Endometrial microvascular endothelial cells (primary cell): Measurements from ENCODE around the gene NRM. TPM values are rescaled to one million over a fixed set of nuclear protein-coding genes. Genes with fewer than 3 reads are reported as not detected.
"Not testable (repeated sequence)": the region's sequence is repeated elsewhere in the genome, so short reads cannot be mapped to it uniquely, and the experiment has no call there.

Source experiments
- in situ Hi-C: cut with HindIII; loops from 2 replicates; pipeline ENCODE4 v1.10.0; 2017; ENCODE audit warnings: low sequenced_read_pairs, low pct_unique_long_range_greater_than_20kb; ENCODE audit errors: inconsistent ontology term
- total RNA-seq: library from RNA; depleted of rRNA; stranded (reverse); fragments of >200 nt; gene quantifications from one replicate; pipeline ENCODE4 v1.2.3, GENCODE V29; 2015; ENCODE audit errors: inconsistent ontology term

The NRM gene
- total RNA-seq, 1 donor from 2014 or later = 30.8 TPM

DNA sequence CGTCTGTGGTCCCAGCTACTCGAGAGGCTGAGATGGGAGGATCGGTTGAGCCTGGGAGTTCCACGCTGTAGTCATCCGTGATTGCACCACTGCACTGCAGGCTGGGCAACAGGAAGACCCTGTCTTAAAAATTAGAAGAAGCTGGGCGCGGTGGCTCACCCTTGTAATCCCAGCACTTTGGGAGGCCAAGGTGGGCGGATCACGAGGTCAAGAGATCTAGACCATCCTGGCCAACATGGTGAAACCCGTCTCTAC is 31.2 kb upstream of the NRM start:
- in situ Hi-C loops = not testable (repeated sequence)

DNA sequence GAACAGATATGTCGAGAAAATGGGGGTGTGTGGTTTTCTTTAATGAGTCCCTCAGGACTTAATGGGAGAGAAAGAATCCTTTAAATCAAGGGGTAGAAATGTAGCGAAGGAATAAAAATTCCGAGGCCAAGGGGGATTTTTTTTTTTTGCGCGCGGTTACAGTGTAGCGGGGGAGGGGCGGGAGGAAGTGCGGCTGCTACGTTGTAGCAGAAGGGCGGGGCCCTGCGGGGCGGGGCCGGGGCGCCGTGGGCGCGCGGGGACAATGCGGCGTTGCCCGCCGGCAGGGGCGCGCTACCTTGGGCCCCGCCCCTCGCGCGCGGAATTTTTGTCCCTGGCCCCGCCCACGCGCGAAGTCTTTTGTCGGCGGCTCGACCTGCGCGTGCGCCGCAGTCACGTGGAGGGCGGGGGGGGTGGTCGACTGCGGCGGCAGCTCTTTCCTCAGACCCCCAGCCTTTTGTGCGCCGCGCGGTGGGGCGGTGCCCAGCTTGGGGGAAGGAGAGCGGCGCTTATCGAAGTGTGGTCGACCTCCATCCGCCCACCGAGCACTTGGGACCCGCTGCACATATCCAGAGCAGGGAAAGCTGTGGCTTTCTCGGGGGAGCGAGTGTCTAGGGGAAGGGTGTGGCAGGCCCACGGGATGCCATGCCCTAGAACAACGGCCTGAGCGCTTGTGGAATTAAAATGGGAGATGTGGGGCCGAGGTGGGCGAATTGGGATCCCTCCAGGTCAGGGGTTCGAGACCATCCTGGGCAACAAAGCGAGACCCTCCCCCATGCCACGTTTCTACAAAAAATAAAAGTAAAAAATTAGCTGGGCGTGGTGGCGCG is 30.6 kb upstream of the NRM start:
- in situ Hi-C loops = no loop called here

DNA sequence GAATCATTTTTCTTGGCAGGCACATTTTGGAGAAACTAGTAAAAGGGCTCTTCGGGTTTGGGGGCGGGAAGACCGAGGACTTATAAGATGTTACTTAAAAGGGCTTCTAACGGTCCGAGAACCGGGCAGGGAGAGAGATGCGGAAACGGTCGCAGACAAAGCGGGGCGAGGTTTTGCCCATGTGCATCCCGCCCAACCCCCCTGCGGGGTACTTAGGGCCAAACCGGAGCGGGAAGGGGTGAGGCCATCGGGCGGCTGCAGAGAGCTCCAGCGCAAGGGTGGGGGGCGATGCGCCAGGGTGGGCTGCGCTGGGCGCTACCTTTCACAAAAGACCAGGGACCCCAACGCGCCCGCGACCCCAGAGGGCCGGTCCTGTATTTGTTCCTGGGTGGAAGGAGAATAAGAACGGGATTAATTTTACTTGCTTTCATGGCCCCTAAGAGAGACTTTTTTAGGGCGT is 30.0 kb upstream of the NRM start:
- in situ Hi-C loops = no loop called here

DNA sequence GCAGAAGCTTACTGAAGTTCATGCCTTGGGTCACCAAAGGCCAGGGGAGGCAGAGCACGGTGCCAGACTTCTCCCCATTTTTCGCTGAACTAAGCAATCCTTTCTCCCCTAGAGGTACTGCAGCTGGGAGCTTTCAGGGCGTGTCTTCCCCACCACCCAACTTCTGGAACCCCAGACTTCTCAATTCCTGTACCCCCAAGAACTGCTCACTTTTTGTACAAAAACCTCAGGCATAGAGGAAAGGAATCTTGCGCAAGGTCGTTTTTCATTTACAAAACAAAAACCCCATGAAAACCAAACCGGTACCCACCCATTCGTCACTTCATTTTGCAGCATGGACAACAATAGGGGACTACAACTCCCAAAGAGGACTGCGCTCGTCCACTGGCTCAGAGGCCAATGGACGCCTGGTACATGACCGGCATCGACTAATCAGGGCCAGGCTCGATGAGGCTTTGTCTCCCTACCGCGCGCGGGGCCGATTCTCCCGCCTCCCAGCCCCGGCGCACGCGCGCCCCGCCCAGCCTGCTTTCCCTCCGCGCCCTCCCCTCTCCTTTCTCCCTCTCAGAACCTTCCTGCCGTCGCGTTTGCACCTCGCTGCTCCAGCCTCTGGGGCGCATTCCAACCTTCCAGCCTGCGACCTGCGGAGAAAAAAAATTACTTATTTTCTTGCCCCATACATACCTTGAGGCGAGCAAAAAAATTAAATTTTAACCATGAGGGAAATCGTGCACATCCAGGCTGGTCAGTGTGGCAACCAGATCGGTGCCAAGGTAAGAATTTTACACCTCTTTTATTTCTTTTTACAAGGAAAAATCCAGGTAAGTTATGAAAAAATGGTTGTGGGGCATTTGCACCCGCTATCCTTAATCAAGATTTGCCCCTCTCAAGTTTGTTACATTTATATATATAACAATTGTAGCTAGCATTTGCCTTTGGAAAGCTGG is 29.3 kb upstream of the NRM start, which contains the start of gene TUBB:
Gene TUBB (plus strand): TSS at position 562 of the 947 bp plus-strand sequence. CDS start 155 bp downstream, at position 717.
- in situ Hi-C loops = loop anchor here (10.0 kb wide), 1 partner anchor 175 kb away; no protein-coding TSS in a partner anchor

DNA sequence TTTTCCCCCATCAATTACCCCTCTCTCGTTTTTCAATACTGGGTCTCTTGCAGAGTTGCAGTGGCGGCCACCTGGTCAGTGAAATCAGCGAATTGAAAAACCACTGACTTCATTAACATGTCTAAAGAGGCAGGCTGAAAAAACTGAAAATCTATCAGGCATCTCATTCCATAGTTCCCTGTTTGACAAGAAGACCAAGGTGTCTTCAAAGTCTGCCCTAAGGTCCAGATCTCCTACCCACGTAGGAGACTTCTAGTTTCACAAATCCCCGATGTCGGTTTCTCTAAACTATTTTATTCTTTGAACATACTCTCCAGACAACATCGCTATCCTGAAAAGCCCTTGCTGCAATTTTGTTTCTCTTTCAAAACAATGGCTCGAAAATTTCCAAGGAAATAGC is 28.6 kb upstream of the NRM start:
- in situ Hi-C loops = loop anchor here (10.0 kb wide), 1 partner anchor 175 kb away; no protein-coding TSS in a partner anchor

DNA sequence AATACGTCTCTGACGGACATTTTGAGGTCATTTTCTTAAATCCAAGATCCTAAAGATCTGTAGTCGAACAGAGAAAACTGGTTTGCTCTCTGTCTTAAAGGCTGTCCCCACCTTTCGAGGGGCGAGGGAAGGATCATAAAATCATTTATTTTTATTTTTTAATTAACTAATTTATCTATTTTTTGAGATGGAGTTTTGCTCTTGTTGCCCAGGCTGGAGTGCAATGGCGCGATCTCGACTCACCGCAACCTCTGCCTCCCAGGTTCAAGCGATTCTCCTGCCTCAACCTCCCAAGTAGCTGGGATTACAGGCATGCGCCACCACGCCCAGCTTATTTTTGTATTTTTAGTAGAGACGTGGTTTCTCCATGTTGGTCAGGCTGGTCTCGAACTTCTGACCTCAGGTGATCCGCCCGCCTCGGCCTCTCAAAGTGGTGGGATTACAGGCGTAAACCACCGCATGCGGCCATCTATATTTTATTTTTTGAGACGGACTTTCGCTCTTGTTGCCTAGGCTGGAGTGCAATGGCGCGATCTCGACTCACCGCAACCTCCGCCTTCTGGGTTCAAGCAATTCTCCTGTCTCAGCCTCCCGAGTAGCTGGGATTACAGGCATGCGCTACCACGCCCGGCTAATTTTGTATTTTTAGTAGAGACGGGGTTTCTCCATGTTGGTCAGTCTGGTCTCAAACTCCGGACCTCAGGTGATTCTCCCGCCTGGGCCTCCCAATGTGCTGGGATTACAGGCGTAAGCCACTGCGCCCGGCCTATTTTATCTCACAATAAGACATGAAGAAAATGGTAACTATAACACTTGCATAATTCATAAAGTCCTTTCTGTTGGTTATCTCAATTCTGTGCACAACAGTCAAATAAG is 27.3 kb upstream of the NRM start:
- in situ Hi-C loops = loop anchor here (10.0 kb wide), 1 partner anchor 173 kb away; no protein-coding TSS in a partner anchor

DNA sequence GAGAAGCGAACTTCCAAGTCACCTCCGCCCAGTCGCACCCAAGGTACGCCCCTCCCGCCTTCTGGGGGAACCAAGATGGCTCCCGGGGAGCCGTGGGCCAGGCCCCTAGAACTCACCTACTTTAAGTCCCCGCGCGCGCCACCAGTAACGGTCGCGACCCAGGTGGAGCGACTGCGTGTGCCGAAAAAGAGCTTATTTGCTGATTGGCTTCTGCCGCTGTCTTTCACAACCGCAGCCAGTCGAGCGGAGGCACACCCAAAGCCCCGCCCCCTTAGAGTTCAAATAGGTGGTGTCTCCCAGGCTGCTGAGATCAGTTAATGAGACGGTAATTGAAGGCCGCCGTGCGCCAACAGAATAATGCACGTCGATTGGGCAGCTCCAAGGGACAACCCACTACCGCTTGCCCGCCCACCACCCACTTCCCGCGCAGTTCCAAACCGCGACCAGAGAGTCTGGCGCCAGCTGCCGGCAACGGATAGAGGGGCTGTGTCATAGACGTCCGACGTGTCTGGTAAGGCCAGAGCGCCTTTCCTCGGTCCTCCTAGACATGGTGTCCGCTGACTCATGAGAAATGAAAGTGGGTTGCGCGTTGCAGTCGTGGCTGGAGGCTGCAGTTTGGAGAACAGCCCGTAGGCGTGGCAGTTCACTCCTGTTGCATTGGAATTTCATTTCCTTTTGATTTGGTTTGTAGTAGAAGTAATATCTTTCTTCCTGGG is 26.5 kb upstream of the NRM start, which contains the start of gene MDC1:
Gene MDC1 (minus strand): TSS at position 153 of the 716 bp plus-strand sequence. CDS start 2,106 bp downstream, outside the sequence.
- in situ Hi-C loops = loop anchor here (10.0 kb wide), 1 partner anchor 172 kb away; no protein-coding TSS in a partner anchor

DNA sequence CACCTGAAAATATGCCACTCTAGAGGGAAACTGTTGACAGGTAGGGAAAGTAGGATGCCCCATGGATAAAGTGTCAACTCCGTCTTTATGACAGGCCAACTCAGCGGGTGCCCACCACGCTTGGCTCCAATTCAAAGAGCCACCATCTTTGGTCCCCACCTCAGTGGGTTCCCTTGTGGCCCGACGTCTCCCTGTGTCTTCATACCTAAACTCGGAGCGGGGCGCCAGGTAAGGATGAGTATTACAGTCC is 26.0 kb upstream of the NRM start:
- in situ Hi-C loops = loop anchor here (10.0 kb wide), 1 partner anchor 172 kb away; no protein-coding TSS in a partner anchor

DNA sequence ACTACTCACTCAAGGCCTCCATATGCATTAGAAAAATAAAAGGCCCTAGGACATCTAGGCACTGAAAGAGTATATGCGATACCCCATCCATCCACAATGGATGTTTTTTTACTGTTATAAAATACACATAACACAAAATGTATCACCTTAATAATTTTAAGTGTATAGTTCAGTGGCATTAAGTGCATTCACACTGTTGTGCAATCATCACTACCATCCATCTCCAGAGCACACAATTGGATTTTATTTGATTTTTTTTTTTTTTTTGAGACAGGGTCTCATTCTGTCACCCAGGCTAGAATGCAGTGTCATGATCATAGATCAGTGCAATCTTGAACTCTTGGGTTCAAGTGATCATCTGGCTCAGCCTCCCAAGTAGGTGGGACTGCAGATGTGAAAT is 23.5 kb upstream of the NRM start:
- in situ Hi-C loops = loop anchor here (10.0 kb wide), 1 partner anchor 169 kb away; no protein-coding TSS in a partner anchor

DNA sequence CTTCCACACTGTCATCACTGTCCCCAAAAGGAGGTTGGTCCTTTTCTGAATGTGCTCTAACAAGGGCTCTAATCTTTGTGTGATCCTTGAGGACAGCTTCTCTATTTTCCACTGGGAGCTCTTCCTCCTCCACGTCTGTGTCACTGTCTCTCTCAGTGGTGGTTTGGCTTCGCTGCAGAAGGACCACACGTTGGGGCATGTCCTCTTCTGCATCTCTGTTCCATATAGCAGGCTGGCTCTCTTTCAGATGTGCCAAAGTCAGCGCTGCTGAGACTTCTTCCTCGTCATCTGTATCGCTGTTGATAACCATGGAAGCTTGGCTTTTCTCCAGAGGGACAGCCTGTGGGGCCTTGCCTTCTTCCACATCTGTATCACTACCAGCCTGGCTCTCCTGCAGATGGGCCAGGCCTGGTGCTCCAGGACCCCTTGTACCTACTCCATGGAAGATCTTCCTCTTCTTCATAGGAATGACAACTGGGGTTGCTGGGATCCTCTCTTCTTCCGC is 21.7 kb upstream of the NRM start:
- in situ Hi-C loops = loop anchor here (10.0 kb wide), 1 partner anchor 168 kb away; no protein-coding TSS in a partner anchor

DNA sequence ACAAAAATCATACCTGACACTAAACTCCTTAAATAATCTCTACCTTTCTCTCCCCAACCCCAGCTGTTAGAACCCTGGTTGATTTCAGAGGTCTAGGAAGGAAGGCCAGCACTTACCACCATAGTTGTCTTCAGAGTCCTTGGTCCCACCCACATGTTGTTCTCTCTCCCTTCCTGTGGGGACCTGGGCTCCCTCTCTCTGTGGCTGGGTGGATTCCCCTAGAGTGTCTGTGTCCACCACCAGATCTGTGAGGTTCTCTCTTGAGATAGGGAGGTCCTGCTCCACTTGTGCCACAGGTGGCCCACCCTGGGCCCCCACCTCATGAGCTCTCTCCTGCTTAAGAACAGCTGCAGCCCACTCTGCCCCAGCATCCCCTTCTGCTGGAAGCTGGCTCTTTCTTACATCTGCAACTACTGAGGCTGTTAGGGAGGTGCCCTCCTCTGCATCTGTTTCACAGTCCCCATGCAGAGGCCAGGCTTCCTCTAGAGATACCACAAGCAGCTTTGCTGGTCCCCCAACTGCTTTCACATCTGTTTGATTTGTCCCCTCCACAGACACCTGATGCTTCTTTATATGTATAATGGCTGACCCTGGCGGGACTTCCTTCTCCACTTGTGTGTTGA is 21.1 kb upstream of the NRM start:
- in situ Hi-C loops = loop anchor here (10.0 kb wide), 1 partner anchor 167 kb away; no protein-coding TSS in a partner anchor

DNA sequence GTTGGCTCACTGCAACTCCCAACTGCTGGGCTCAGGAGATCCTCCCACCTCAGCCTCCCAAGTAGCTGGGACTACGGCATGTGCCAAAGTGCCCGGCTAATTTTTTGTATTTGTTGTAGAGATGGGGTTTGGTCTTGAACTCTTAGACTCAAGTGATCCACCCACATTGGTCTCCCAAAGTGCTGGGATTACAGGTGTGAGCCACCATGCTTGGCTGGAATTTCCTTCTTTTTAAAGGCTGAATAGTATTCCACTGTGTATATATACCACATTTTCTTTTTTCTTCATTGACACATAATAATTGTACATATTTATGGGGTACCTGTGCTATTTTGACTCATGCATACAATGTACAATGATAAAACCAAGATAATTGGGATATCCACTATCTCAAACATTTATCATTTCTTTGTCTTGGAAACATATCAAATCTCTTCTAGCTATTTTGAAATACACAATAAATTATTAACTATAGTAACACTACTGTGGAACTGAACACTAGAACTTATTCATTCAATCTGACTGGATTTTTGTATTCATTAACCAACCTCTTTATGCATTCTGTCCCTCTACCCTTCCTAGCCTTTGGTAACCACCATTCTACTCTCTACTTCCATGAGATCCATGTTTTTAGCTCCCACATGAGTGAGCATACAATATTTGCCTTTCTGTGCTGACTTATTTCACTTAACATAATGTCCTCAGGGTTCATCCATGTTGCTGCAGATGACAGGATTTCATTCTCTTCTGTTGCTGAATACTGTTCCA is 18.5 kb upstream of the NRM start:
- in situ Hi-C loops = no loop called here

DNA sequence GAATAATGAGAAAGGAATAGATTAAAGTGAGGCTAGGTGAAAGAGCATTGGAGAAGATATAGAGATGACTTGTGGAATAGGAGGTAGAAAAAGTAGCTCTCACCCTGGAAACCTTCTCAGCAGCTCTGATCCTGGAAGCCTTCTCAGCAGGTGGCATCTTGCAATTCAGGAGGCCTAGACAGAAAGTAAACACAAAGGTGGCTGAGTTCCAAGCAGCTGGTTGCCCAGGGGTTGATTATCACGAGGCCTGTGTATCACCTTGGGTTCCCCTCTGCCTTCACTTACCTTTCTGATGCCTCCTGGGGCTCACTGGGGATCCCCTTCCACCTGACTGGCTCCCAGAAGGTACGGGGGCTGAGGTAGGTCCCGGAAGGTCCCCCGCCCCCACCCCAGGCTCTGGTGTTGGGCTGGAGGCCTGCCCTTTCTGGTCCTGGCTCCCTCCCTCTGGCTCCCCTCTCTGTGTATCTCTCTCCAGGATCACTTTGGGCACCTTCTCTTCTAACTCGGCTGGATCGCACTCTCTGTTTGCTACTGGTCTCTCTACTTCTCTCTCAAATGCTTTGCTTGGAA is 16.6 kb upstream of the NRM start:
- in situ Hi-C loops = no loop called here

DNA sequence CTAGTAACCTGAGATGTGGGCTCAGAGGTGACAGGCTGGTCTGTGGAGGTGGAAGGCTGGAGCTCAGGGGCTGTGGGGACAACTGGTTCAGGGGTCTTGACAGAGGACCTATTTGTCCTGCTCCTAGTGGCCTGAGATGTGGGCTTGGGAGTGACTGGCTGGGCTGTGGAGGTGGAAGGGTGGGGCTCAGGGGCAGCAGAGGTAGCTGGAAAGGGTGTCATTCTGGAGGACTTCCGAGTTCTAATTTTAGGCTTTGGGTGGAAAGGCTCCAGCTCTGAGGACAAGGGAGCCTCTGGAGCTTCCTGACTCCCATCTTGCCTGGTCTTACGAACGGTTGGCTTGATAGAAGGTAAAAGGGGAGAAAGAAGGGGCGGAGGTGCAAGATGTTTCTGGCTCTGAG is 14.8 kb upstream of the NRM start:
- in situ Hi-C loops = no loop called here

DNA sequence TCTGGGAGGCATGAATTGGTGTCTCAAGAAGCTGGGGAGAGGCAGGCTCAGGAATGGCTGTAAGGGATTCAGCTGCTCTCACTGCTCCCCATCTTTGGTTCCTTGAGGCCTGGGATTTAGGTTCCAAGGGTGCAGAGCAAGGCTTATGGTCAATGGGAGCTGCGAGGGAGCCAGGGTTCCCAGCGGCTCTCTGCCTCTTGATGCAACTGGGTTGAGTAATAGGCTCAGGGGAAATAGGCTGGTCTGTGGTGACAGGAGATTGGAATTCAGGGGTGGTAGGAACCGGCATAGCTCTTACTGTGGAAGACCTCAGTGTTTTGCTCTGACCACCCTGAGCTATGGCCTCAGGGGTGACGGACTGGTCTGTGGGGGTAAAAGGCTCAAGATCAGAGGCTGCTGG is 13.0 kb upstream of the NRM start:
- in situ Hi-C loops = no loop called here

DNA sequence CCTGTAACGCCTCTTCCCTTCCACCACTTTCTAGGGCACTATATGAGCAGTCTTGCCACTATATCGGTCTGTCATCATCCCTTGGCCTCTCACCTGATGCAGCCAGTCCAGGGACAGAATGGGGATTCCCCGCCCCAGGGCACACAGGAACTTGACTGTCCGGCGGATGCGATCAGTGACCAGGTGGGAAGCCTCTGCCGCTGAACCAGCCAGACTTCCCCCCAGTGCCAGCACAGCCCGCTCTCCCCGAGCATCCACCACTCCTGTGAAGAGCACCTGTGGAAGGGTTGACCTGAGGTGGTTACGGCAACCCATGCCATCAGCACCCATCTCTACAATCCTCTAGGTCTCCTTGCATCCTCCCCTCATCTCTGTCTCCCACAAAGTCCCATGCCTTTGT is 12.2 kb upstream of the NRM start:
- in situ Hi-C loops = no loop called here
